K562 treated with DMSO at 1 percent for 12 hours (cell line): ENCODE results near the gene GADL1. TPM values are rescaled to one million over a fixed set of nuclear protein-coding genes. Genes with fewer than 3 reads are reported as not detected.

Experiments
- total RNA-seq: library from RNA; unstranded; fragments of 300-600 nt; gene quantifications from 2 replicates; pipeline ENCODE4 v1.2.3, GENCODE V29; 2022; ENCODE audit not compliant: insufficient read depth

GADL1 gene
- not detected in 2 replicates for total RNA-seq

DNA sequence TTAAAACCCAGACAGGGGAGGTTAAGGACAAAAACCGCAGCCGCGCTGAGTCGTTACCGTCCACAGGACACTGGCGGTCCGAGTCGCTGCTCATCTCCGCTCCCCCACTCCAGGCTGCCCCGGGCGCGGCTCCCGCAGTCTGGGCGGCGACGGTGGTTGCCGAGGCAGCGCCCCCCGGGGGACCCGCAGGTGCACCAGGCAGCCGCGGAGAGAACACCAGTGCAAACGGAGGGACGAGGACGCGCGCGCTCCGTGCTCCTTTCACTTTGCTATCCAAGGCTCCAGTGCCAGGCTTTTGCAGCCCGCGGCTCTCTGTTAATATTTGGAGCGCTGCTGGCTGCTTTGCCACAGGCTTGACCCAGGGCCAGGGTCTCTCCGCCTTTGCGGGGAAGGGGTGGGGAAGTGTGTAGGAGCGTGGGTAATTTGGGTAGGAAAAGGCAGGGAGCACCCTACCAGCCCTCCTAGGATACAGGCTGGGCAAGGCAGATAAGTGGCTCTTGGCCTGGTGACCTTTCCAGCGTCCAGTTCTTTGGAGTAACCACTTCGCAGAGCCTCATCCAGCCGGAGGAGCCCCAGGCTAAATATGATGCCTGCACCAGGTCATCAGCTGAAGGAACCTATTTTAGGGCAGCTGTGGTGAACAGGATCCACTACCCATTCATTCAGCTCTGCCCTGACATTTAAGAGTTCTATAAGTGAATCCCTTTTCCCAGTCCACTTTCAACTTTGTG lies at the start of gene GADL1:
GADL1 (minus strand) TSS at position 141 of the 731 bp plus-strand sequence; CDS start at position 94, 47 bp downstream.

